ENCODE data around the gene TKT. TPM values are rescaled to one million over a fixed set of nuclear protein-coding genes. Genes with fewer than 3 reads are reported as not detected.

TKT gene
- total and polyA plus RNA-seq, 2 donors from 2014 or later = 182 to 224 TPM

DNA sequence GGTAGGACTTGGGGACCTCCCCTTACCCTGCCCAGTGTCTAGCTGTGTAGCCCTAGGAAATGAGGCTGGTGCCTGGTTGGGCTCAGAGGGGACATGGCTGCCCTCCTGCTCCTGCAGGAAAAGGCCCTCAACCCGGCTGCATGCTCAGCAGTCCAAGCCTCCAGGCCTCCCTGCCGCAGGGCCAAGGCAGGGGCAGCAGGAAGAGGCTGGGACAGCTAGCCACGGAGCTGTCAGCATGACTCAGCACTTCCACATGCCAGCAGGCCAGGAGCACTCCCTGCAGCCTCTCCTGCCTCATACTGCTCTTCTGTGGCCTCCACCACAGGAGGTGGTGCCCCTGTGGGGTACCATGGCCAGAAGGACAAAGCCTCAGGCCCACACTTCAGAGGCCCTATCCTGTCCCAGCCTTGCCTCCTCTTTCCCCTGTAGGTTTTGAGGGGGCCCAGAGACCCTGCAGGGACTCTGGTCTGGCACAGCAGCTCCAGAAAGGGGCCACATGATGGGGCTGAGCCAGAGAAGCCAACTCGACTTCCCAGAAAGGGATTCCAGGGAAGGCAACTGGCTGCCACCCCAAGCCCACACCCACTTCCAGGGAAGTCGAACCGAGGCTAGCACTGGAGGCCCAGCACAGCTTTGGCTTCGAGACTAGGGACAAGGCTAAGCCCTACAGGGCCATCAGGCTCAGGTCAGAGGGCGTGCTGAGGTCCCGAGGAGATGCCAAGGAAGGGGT lies 19.5 kb downstream of the TKT start:
- peak overlapping the region; percentile 71 to 80 for H3K27ac ChIP-seq (ENCODE audit: low read depth in 2 of 2, low read length in 2 of 2)
- H3K36me3 ChIP-seq (ENCODE audit: control insufficient read depth in 2 of 3, insufficient read depth in 3 of 3, low read length in 3 of 3) = peaks cover 0 to 29% (median 19%) of the 10 kb centered on the region in 3 donors
- intact Hi-C loops (cut with DNase I) = no loop called here
- TF ChIP-seq, protein P1, sequence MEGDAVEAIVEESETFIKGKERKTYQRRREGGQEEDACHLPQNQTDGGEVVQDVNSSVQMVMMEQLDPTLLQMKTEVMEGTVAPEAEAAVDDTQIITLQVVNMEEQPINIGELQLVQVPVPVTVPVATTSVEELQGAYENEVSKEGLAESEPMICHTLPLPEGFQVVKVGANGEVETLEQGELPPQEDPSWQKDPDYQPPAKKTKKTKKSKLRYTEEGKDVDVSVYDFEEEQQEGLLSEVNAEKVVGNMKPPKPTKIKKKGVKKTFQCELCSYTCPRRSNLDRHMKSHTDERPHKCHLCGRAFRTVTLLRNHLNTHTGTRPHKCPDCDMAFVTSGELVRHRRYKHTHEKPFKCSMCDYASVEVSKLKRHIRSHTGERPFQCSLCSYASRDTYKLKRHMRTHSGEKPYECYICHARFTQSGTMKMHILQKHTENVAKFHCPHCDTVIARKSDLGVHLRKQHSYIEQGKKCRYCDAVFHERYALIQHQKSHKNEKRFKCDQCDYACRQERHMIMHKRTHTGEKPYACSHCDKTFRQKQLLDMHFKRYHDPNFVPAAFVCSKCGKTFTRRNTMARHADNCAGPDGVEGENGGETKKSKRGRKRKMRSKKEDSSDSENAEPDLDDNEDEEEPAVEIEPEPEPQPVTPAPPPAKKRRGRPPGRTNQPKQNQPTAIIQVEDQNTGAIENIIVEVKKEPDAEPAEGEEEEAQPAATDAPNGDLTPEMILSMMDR (IDR thresholded peaks at IDR 0.05; ENCODE audit: borderline replicate concordance, extremely low read depth, insufficient read depth) = no peak
- peak in 2 of 5 donors; percentile 39 to 93 for DNase-seq
- peak overlapping the region in 1 of 3 donors; percentile 13 for H3K9ac ChIP-seq (ENCODE audit: low read length in 3 of 3)
- no peaks in the 10 kb centered on the region for H3K9me3 ChIP-seq (ENCODE audit: control insufficient read depth in 2 of 3, insufficient read depth in 1 of 3, low read length in 3 of 3)
- no peak overlapping the region for H3K4me3 ChIP-seq (ENCODE audit: low read length in 3 of 3)
- FAIRE-seq = no peak
- H3K4me1 ChIP-seq (ENCODE audit: control insufficient read depth in 2 of 3, insufficient read depth in 2 of 3, low read depth in 1 of 3, low read length in 3 of 3) = peaks cover 2 to 26% (median 26%) of the 10 kb centered on the region in 3 donors
- no peaks in the 10 kb centered on the region for H3K27me3 ChIP-seq (ENCODE audit: control insufficient read depth, insufficient read depth, low read length)

DNA sequence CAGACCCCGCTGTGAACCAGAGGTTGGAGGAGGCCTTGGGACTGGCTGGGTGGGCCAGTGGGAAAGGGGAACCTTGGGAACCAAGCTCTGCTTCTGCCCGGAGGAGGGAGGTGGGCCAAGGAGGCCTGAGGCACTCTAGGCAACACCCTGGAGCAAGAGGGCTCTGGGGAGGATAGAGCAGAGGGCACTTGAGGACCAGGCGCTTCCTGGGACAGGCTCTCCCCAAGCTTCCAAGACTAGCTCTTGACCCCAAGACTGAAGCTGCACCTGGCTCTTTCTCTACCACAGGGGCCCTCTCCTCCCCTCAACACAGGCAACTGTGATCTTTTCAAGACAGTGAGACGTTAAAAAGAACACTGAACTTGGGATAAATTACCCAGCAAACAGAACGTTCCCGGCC lies 20.3 kb downstream of the TKT start:
- FAIRE-seq (no peak), DNase-seq (no peak)
- peak overlapping the region in 1 of 2 donors; percentile 80 for H3K27ac ChIP-seq (ENCODE audit: low read depth in 2 of 2, low read length in 2 of 2)

DNA sequence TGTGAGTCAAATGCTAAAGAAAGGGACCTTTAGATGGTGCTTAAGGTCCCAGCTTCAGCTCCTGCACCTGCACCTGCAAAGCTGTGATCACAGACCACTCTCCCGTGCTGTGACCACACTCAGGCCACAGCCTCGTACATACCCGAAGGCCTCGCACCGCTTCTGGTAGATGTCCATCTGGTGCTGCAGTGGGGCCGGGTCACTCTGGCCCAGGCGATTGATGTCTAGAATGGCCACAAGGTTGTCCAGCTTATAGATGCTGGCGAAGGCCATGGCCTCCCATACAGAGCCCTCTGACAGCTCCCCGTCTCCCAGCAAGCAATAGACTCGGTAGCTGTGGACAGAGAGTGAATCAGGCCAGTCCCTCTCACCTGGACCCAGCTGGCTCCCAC lies 21.0 kb downstream of the TKT start:
- intact Hi-C loops (cut with DNase I) = no loop called here
- DNase-seq (no peak), FAIRE-seq (no peak)
- H3K4me1 ChIP-seq (ENCODE audit: control insufficient read depth in 2 of 3, insufficient read depth in 2 of 3, low read depth in 1 of 3, low read length in 3 of 3) = peaks cover 2 to 26% (median 26%) of the 10 kb centered on the region in 3 donors
- no peak overlapping the region for H3K27ac ChIP-seq (ENCODE audit: low read depth in 2 of 2, low read length in 2 of 2)
- H3K36me3 ChIP-seq (ENCODE audit: control insufficient read depth in 2 of 3, insufficient read depth in 3 of 3, low read length in 3 of 3) = peaks cover 0 to 31% (median 22%) of the 10 kb centered on the region in 3 donors
- H3K9ac ChIP-seq (ENCODE audit: low read length in 3 of 3) = no peak overlapping the region
- TF ChIP-seq, protein P1 (IDR thresholded peaks at IDR 0.05; ENCODE audit: borderline replicate concordance, extremely low read depth, insufficient read depth) = no peak
- no peaks in the 10 kb centered on the region for H3K9me3 ChIP-seq (ENCODE audit: control insufficient read depth in 2 of 3, insufficient read depth in 1 of 3, low read length in 3 of 3)
- H3K27me3 ChIP-seq (ENCODE audit: control insufficient read depth, insufficient read depth, low read length) = no peaks in the 10 kb centered on the region
- no peak overlapping the region for H3K4me3 ChIP-seq (ENCODE audit: low read length in 3 of 3)

More for the DNA sequence above, 20.3 kb downstream of the TKT start:
- H3K4me3 ChIP-seq (ENCODE audit: low read length in 3 of 3) = no peak overlapping the region
- H3K9me3 ChIP-seq (ENCODE audit: control insufficient read depth in 2 of 3, insufficient read depth in 1 of 3, low read length in 3 of 3) = no peaks in the 10 kb centered on the region
- H3K9ac ChIP-seq (ENCODE audit: low read length in 3 of 3) = peak overlapping the region in 1 of 3 donors; percentile 13
- peaks cover 0 to 31% (median 20%) of the 10 kb centered on the region in 3 donors for H3K36me3 ChIP-seq (ENCODE audit: control insufficient read depth in 2 of 3, insufficient read depth in 3 of 3, low read length in 3 of 3)
- peaks cover 2 to 26% (median 26%) of the 10 kb centered on the region in 3 donors for H3K4me1 ChIP-seq (ENCODE audit: control insufficient read depth in 2 of 3, insufficient read depth in 2 of 3, low read depth in 1 of 3, low read length in 3 of 3)
- intact Hi-C loops (cut with DNase I) = no loop called here
- no peaks in the 10 kb centered on the region for H3K27me3 ChIP-seq (ENCODE audit: control insufficient read depth, insufficient read depth, low read length)
- TF ChIP-seq, protein P1 (IDR thresholded peaks at IDR 0.05; ENCODE audit: borderline replicate concordance, extremely low read depth, insufficient read depth) = no peak

Data from kidney (tissue), 14 donors.